Heart left ventricle (tissue), 13 donors: ENCODE measurements around the gene SH3RF3.

Experiments
- CTCF ChIP-seq, 12 donors: fragments of 200-600 bp; sonication (generic) in 4 of 12; IDR thresholded peaks; one replicate each; pipeline versions ENCODE4 v1.5.0 to v1.8.0; 2018 to 2022; ENCODE audit warnings: antibody characterized with exemption in 12 of 12, mild to moderate bottlenecking in 5 of 12
- POLR2A ChIP-seq, 2 donors: fragments of 450-650 bp; IDR thresholded peaks; one replicate each; pipeline ENCODE4 v1.6.1; 2017; ENCODE audit warnings: antibody characterized with exemption in 2 of 2, mild to moderate bottlenecking in 2 of 2, moderate library complexity in 2 of 2
- donor health status: ischemic (EF 13 %, LVEDD 7.1; RV severe dilation, severe dysfunction).
- donor health status: DM: no; HTN: yes; CAD: no.
- donor health status: DM: no; HTN: no; CAD: no.
- donor health status: ischemic (EF 25% LVEDD 6.9; RV normal size, moderate dysfunction).
- donor health status: ischemic (EF 25% LVEDD 5.7; RV mildly dilated, moderate dysfunction).
- donor health status: ischemic (EF 35%, LVEDD 5.7; RV mildly dilated, moderate dysfunction).
- donor health status: nonischemic (EF 11% LVEDD 7.7; RV severe dilation, severe dysfunction).
- donor health status: DM: yes; HTN: yes; CAD: no.
- donor health status: PGD.
- donor health status: ischemic (EF 29% LVEDD 5.4; RV normal size, mild dysfunction).
- donor health status: nonischemic (EF 23%, LVEDD 6.1; RV moderate dilation, normal function).

- no peak for TF ChIP-seq CTCF (IDR thresholded peaks at IDR 0.05)
- TF ChIP-seq POLR2A (IDR thresholded peaks at IDR 0.05), result no peak
Observed at GRCh38 chr2:109397893-109398292, 268.9 kb downstream of the SH3RF3 start.
